HG03342 (cell line): ENCODE data around the gene SYNPO2L.

Experiments used
- ATAC-seq: cut with Tn5 transposase; IDR thresholded peaks from one replicate; pipeline ENCODE4 v1.9.1; 2021; ENCODE audit warnings: mild to moderate bottlenecking, moderate library complexity; ENCODE audit not compliant: unreplicated experiment

Gene SYNPO2L

GRCh38 chr10:73648975-73649829, 6.6 kb downstream of the SYNPO2L start:
- no peak for ATAC-seq

DNA sequence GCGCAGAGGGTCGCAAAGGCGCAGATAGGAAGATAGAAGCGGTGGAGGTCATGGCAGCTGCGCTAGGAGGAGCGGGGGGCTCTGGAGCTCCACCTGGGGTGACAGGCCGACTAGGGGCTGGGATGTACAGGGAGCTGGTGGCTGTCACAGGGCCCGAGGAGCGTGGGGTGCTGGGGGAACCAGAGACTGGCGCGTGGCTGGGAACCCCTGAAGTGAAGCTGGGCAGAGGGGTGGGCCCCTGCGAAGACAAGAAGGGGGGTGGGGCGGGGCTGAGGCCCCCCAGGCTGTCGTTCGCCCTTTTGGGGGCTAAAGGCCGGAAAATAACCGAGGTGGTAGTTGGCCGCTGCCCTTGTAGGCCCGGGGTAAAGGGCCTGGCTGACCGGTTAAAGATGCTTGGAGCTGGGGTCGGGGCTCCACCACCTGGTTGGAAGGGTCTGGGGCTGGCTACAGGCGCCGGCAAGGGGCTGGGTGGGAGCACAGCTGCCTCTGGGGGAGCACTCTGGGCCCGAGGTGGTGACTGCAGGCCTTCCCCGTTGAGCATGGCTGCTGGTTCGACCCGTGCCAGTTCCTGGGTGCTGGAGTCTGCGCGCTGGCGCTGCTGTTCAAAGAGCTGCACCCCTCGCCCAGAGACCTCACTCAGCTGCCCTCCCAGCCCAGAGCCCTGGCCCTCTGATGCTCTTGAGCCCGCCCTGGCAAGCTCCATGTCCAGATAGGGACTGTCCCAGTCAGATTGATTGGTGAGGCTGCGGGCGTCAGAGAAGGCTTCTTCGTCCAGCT, 7.8 kb downstream of the SYNPO2L start:
- no peak for ATAC-seq

DNA sequence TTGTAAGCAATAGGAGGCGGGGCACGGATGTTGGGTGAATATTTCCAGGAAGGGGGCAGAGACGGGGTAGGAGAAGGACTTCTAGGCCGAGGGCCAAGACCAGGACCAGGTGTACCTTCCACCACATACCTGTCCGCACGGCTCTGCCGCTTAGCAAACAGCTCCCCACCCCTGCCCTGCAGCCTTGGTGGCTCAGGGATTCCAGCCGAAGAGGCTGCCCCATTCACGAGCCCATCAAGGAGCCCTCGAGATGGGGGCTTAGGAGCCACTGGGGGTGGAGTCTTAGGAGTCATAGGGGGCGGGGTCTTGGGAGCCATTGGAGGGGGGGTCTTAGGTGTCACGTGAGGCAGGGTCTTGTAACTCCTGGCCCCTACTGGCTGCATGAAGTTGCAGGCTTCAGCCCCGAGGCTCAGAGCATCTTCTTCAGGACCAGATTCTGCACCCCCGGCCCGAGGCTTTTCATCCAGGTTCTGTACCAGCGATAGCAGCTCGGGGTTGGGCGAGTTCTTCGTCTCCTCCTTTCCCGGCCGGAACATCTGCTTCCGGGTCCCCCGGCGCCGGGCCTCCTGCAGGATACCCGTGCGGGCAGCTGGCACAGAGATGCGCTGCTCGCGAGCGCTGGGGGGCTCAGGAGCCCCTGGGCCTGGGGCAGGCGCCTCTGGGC, 8.5 kb downstream of the SYNPO2L start:
- ATAC-seq, result no peak

GRCh38 chr10:73646598-73647041, 9.2 kb downstream of the SYNPO2L start:
- no peak for ATAC-seq

DNA sequence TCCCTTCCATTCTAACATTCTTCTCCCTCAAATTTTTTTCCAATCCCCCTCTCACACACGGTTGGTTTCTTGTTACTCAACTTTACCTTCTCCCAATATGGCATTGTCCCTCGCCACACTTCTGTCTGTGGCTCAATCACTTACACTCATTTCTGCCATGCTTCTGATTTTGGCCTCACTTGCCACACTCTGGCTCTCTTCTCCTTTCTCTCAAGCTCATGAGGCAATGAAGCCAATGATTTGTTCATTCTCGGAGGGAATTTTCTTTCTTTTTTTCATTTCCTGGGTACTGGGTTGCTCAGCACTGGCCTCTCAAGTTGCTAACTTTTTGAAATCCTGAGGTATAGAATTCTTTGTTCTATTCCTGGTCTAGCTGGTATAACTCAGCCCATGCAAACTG, 10.6 kb downstream of the SYNPO2L start:
- ATAC-seq, result no peak

DNA sequence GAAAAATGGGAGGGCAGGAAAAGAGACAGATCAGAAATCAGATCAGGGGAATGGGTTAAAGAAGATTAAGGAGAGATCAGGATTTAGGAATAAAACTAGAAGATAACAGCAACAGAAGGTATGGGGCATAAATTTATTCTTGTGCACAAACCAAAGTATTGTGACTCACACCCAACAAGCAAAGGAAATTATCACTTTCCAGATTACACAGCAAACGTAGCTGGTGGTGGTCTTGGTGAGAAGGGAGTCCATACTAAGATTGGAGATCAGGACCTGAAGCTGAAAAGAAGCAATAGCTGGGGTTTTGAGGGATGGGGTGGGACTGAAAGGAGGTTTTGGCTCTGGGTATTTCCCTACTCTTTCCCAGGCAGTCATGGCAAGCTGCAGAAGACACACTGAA, 11.1 kb downstream of the SYNPO2L start:
- ATAC-seq, result no peak

DNA sequence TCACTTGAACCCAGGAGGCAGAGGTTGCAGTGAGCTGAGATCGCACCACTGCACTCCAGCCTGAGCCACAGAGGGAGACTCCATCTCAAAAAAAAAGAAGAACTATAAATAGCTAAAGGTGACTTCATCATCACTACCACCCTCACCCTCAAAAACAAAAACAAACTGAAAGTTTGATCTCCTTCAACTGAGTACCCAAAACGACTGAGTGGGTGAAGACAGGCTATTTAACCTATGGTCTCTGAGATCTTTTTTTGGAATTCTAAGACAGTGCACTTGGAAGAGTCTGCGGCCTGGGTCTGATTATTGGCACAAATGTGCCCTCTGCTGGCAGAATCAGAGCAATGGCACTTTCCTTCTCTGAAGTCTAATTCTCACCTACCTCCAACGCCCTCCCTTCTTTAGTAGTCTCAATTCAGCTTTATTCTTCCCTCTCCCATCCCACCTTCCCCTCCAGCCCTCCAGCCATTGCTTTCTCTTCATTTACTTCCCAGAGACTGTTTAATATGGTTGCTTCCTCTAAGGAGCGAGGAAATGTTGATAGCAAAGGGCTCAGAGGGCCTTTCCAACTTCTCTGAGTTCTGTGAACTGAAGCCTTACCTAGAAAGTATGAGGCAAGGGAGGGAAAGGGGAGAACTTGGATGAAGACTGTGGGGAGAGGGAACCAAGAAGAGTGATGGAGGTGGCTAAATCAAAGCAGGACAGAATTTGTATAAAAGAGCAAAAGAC, 11.7 kb downstream of the SYNPO2L start:
- peak; percentile 44 for ATAC-seq

DNA sequence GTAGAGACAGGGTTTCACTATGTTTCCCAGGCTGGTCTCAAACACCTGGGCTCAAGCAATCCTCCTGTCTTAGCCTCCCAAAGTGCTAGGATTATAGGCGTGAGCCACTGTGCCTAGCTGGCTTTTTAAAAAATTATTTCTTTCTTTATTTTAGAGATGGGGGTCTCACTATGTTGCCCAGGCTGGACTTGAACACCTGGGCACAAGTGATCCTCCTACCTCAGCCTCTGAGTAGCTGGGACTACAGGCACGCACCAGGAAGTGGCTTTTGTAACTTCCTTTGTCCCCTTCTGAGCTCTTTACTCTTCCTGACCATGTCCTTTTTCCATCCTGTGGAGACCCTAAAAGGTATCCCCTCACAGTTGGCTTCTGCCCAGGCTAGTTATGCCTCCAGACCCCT, 12.5 kb downstream of the SYNPO2L start:
- no peak for ATAC-seq

DNA sequence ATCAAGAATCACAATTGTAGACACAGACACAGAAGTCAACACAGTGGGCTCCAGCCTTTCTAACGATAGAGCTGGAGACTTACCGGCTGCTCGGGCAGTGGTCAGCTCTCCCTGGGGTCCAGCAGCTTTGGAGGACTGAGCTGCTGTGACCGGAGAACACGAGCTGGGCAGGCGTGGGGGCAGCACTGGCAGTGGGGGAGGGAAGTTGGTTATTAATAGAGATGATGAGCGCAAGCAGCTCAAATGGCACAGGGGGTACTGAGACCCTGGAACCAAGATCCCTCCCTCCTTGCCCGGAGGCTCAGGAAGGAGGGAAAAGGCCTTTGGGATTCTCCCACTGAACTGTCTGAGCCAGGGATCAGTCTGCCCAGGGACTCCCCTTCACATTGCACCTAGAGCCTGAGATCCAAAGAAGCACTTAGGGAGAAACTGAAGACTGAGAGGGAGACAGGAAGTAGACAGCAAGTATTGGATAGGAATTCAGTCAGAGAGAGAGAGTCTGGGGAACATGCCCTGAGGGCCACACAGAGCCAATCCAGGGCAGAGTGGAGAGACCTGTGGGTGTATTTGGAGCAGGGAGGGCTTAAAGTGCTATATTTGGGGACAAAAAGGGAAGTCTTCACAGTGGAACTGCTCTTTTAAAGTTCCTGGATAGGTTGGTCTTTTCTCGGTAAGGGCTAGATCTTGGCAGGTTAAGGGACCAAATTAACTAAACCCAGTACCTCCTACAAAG, 14.3 kb downstream of the SYNPO2L start, which contains the start of gene MYOZ1:
MYOZ1 (minus strand) TSS at position 147 of the 733 bp plus-strand sequence. CDS start 1,457 bp downstream, outside the sequence.
- no peak for ATAC-seq

- ATAC-seq, result no peak
These were observed 16.5 kb downstream of the SYNPO2L start for GRCh38 chr10:73639286-73639685.

DNA sequence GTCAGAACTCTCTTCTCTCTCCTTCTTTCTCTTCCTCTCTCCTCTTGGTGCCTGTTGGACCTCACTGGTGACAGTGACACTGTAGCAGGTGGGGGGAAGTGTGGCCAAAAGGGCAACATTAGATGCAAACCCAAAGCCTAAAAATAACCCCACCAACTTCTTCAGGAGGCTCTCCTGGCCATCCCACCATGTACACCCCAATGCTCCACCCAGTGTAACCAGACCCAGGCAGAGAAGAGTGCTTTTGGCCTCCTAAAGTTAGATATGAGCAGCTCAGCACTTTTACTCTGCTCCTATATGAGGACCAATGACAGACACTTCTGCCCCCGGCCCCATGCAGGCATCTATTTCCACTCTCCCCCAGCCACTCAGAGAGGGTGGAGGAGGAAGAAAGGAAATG, 20.0 kb downstream of the SYNPO2L start:
- no peak for ATAC-seq

DNA sequence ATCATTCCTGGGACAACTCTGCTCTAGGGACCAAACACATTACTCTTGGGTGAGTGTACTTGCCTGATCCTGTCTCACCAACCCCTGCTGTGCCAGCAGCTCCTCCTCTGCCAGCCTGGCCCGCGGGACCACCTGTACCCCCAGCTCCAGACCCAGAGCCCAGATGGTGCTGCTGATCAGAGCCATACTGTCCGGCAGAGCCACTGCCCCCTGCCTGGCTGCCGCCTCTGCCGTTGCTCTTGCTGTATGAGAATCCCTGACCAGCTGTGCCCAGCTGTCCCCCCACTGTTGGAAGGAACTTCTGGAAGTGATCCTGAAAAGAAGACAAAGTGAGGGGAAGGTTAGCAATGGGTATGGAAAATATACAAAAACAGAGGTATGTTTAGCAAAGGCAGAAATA, 21.4 kb downstream of the SYNPO2L start:
- ATAC-seq, result no peak

GRCh38 chr10:73629165-73629564, 26.7 kb downstream of the SYNPO2L start:
- no peak for ATAC-seq

GRCh38 chr10:73628405-73628804, 27.4 kb downstream of the SYNPO2L start:
- no peak for ATAC-seq

DNA sequence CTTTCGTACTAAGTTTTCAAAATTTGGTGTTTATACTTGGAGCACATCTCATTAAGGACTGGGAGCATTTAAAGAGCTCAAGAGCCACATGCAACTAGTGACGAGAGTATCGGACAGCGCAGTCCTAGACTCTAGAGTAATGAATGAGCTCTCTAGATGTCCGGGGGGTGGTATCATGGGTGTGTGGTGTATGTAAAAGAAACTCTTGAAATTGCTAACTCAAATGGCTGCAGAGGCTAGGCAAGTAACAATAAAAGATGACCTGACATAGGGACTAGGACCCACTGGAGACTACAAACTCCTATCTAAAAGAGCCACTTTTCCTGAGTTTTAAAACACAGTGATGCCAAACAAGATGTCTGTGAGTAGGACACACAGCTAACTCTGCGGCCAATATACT, 28.5 kb downstream of the SYNPO2L start:
- no peak for ATAC-seq

- ATAC-seq, result peak; percentile 95
These were observed 29.7 kb downstream of the SYNPO2L start for GRCh38 chr10:73625884-73626752.

GRCh38 chr10:73625004-73625883, 30.6 kb downstream of the SYNPO2L start:
- ATAC-seq, result peak; percentile 24

GRCh38 chr10:73623056-73623455, 32.8 kb downstream of the SYNPO2L start:
- ATAC-seq, result no peak
